GM23338 (cell line): ENCODE results near the gene TSPAN5. TPM values are rescaled to one million over a fixed set of nuclear protein-coding genes. Genes with fewer than 3 reads are reported as not detected.
A peak's percentile ranks its signal among the peaks of the same experiment; 100 is the strongest.

Experiments
- ATAC-seq: fragments of 200-7000 bp; cut with Tn5 transposase; 3 replicates; pipeline ENCODE4 v1.9.1; 2020
- DNase-seq: peaks from one replicate; pipeline ENCODE4 v3.0.0-alpha.2; 2015; ENCODE audit warnings: low spot score
- H2AFZ ChIP-seq: fragments of 200-600 bp; sonication (generic); 2 replicates; pipeline ENCODE4 v1.8.0; 2016; ENCODE audit warnings: antibody characterized with exemption, mild to moderate bottlenecking, moderate library complexity
- H3F3A ChIP-seq: fragments of 200-600 bp; sonication (generic); replicated peaks from 2 replicates; pipeline ENCODE4 v1.8.0; 2017; ENCODE audit warnings: antibody characterized with exemption, mixed run types, low read depth
- H3K27ac ChIP-seq: fragments of 200-600 bp; sonication (generic); 2 replicates; pipeline ENCODE4 v1.6.1; 2016; ENCODE audit warnings: low read depth
- H3K27me3 ChIP-seq: fragments of 200-600 bp; sonication (generic); 2 replicates; pipeline ENCODE4 v1.8.0; 2016; ENCODE audit warnings: mild to moderate bottlenecking, mixed run types, moderate library complexity; ENCODE audit not compliant: insufficient read depth
- H3K36me3 ChIP-seq: fragments of 200-600 bp; sonication (generic); 2 replicates; pipeline ENCODE4 v1.8.0; 2016; ENCODE audit warnings: mild to moderate bottlenecking; ENCODE audit not compliant: insufficient read depth
- H3K4me1 ChIP-seq: fragments of 200-600 bp; sonication (generic); 2 replicates; pipeline ENCODE4 v1.8.0; 2016; ENCODE audit warnings: mild to moderate bottlenecking, moderate library complexity; ENCODE audit not compliant: insufficient read depth
- H3K4me2 ChIP-seq: fragments of 200-600 bp; sonication (generic); 2 replicates; pipeline ENCODE4 v1.7.1; 2017; ENCODE audit warnings: mixed run types
- H3K4me3 ChIP-seq: fragments of 200-600 bp; sonication (generic); 2 replicates; pipeline ENCODE4 v1.6.1; 2016; ENCODE audit warnings: mixed run types
- H3K79me2 ChIP-seq: fragments of 200-600 bp; sonication (generic); replicated peaks from 2 replicates; pipeline ENCODE4 v1.8.0; 2017; ENCODE audit warnings: mild to moderate bottlenecking; ENCODE audit not compliant: insufficient read depth
- H3K9me2 ChIP-seq: fragments of 200-600 bp; sonication (generic); 2 replicates; pipeline ENCODE4 v1.8.0; 2017; ENCODE audit not compliant: insufficient read depth
- H4K20me1 ChIP-seq: fragments of 200-600 bp; sonication (generic); replicated peaks from 2 replicates; pipeline ENCODE4 v1.8.0; 2017; ENCODE audit warnings: mild to moderate bottlenecking; ENCODE audit not compliant: insufficient read depth
- H3K27ac Mint-ChIP-seq: 2 replicates; pipeline ENCODE4 v1.8.0; 2020; ENCODE audit warnings: inconsistent platforms, mild to moderate bottlenecking, moderate library complexity, mixed read lengths
- H3K27me3 Mint-ChIP-seq: 3 replicates; pipeline ENCODE4 v1.8.0; 2022; ENCODE audit warnings: low read depth, mild to moderate bottlenecking, moderate library complexity, mixed read lengths, inconsistent platforms; ENCODE audit not compliant: insufficient read depth, poor library complexity
- H3K36me3 Mint-ChIP-seq: 3 replicates; pipeline ENCODE4 v1.8.0; 2021; ENCODE audit warnings: low read depth, mild to moderate bottlenecking, inconsistent platforms, moderate library complexity, mixed read lengths
- H3K4me1 Mint-ChIP-seq: 3 replicates; pipeline ENCODE4 v1.8.0; 2020; ENCODE audit warnings: mild to moderate bottlenecking, inconsistent platforms, mixed read lengths
- H3K4me3 Mint-ChIP-seq: 3 replicates; pipeline ENCODE4 v1.8.0; 2021; ENCODE audit warnings: moderate library complexity, mild to moderate bottlenecking, inconsistent platforms, mixed read lengths
- H3K9me3 Mint-ChIP-seq: 3 replicates; pipeline ENCODE4 v1.8.0; 2020; ENCODE audit warnings: moderate library complexity, mild to moderate bottlenecking, inconsistent platforms, mixed read lengths
- CREB1 ChIP-seq: fragments of 250-450 bp; sonication (Bioruptor Pico); IDR thresholded peaks from 2 replicates; pipeline ENCODE4 v1.5.0; 2020; ENCODE audit warnings: low read depth, mild to moderate bottlenecking, moderate library complexity
- CTCF ChIP-seq, 2 experiments: fragments of 200-600 bp in 1 of 2; sonication (generic) in 1 of 2; conservative IDR thresholded peaks; 2 replicates each; pipeline versions ENCODE4 v1.5.1 to v1.6.1; 2016 to 2017; ENCODE audit warnings: antibody characterized with exemption in 2 of 2, low read depth in 2 of 2, mild to moderate bottlenecking in 2 of 2, moderate library complexity in 1 of 2
- ETS1 ChIP-seq: IDR thresholded peaks from 2 replicates; pipeline ENCODE4 v1.6.1; 2016; ENCODE audit warnings: antibody characterized with exemption
- EZH2phosphoT487 ChIP-seq: fragments of 200-600 bp; sonication (generic); IDR thresholded peaks from one replicate; pipeline ENCODE4 v1.8.1; 2018; ENCODE audit warnings: antibody characterized with exemption; ENCODE audit not compliant: unreplicated experiment
- JUNB ChIP-seq: IDR thresholded peaks from one replicate; pipeline ENCODE4 v1.6.1; 2016; ENCODE audit warnings: antibody characterized with exemption; ENCODE audit not compliant: unreplicated experiment
- NANOG ChIP-seq: IDR thresholded peaks from 2 replicates; pipeline ENCODE4 v1.6.1; 2016; ENCODE audit warnings: antibody characterized with exemption, borderline replicate concordance
- POLR2AphosphoS5 ChIP-seq: IDR thresholded peaks from 2 replicates; pipeline ENCODE4 v1.6.1; 2016; ENCODE audit warnings: antibody characterized with exemption, low read depth
- STAT1 ChIP-seq: IDR thresholded peaks from one replicate; pipeline ENCODE4 v1.6.1; 2016; ENCODE audit warnings: antibody characterized with exemption; ENCODE audit not compliant: unreplicated experiment
- ZNF114 ChIP-seq: fragments of 250-450 bp; sonication (Bioruptor Pico); IDR thresholded peaks from 2 replicates; pipeline ENCODE4 v1.5.0; 2020; ENCODE audit warnings: mild to moderate bottlenecking, moderate library complexity
- ZNF331 ChIP-seq: fragments of 250-450 bp; sonication (Bioruptor Pico); IDR thresholded peaks from 2 replicates; pipeline ENCODE4 v1.5.0; 2020; ENCODE audit warnings: low read depth, mild to moderate bottlenecking, moderate library complexity
- ZNF462 ChIP-seq: fragments of 250-450 bp; sonication (Bioruptor Pico); IDR thresholded peaks from 2 replicates; pipeline ENCODE4 v1.5.0; 2020; ENCODE audit warnings: mild to moderate bottlenecking, moderate library complexity
- polyA plus RNA-seq: library from polyadenylated mRNA; unstranded; fragments of >200 nt; fragmentation: Nextera tagmentation; extraction: Ambion mirVana; gene quantifications from 2 replicates; pipeline ENCODE4 v1.2.1, GENCODE V29; 2016
- total RNA-seq: library from RNA; depleted of rRNA; stranded (reverse); fragments of >200 nt; shearing (Covaris generic); gene quantifications from 2 replicates; pipeline ENCODE4 v1.2.3, GENCODE V29; 2014
- TF ChIP-seq, protein P1 (sequence below): IDR thresholded peaks from one replicate; pipeline ENCODE4 v1.6.1; 2018; ENCODE audit warnings: antibody characterized with exemption; ENCODE audit not compliant: unreplicated experiment

TSPAN5 gene
- total and polyA plus RNA-seq, 2 experiments from 2014 or later, result 18.6 to 21.5 TPM

GRCh38 chr4:98625920-98626319 is 32.5 kb downstream of the TSPAN5 start:
- Mint-ChIP-seq H3K4me1 (peaks cover 47% of the 10 kb centered on the region), H3K27me3 (peaks cover 2% of the 10 kb centered on the region)

More at GRCh38 chr4:98625920-98626319, 32.5 kb downstream of the TSPAN5 start:
- Mint-ChIP-seq H3K27ac (no peak overlapping the region), H3K36me3 (no peaks in the 10 kb centered on the region), H3K9me3 (no peaks in the 10 kb centered on the region), H3K4me3 (no peak overlapping the region)
- Histone ChIP-seq H3K4me2 (no peak overlapping the region), H4K20me1 (no peaks in the 10 kb centered on the region), H3K9me2 (no peaks in the 10 kb centered on the region), H3K4me3 (no peak overlapping the region), H3K4me1 (peaks cover 34% of the 10 kb centered on the region), H3K27ac (no peak overlapping the region), H3K79me2 (peaks cover 75% of the 10 kb centered on the region), H2AFZ (no peak overlapping the region), H3F3A (no peaks in the 10 kb centered on the region), H3K27me3 (no peaks in the 10 kb centered on the region), H3K36me3 (no peaks in the 10 kb centered on the region)
- ATAC-seq (peak; percentile 20; the same call in 2 of the 3 replicates), DNase-seq (no peak)
- TF ChIP-seq ETS1 (no peak), ZNF114 (no peak), CREB1 (CRISPR knock-in tag) (no peak), STAT1 (no peak), JUNB (no peak), CTCF (conservative IDR thresholded peaks at IDR 0.05; ENCODE audit: low read depth in 2 of 2) (no peak), ZNF462 (CRISPR knock-in tag) (no peak), POLR2AphosphoS5 (no peak), ZNF331 (CRISPR knock-in tag) (no peak), EZH2phosphoT487 (no peak), NANOG (no peak)
- TF ChIP-seq, protein P1, sequence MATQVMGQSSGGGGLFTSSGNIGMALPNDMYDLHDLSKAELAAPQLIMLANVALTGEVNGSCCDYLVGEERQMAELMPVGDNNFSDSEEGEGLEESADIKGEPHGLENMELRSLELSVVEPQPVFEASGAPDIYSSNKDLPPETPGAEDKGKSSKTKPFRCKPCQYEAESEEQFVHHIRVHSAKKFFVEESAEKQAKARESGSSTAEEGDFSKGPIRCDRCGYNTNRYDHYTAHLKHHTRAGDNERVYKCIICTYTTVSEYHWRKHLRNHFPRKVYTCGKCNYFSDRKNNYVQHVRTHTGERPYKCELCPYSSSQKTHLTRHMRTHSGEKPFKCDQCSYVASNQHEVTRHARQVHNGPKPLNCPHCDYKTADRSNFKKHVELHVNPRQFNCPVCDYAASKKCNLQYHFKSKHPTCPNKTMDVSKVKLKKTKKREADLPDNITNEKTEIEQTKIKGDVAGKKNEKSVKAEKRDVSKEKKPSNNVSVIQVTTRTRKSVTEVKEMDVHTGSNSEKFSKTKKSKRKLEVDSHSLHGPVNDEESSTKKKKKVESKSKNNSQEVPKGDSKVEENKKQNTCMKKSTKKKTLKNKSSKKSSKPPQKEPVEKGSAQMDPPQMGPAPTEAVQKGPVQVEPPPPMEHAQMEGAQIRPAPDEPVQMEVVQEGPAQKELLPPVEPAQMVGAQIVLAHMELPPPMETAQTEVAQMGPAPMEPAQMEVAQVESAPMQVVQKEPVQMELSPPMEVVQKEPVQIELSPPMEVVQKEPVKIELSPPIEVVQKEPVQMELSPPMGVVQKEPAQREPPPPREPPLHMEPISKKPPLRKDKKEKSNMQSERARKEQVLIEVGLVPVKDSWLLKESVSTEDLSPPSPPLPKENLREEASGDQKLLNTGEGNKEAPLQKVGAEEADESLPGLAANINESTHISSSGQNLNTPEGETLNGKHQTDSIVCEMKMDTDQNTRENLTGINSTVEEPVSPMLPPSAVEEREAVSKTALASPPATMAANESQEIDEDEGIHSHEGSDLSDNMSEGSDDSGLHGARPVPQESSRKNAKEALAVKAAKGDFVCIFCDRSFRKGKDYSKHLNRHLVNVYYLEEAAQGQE, result no peak
